ENCODE results near the gene MTA1. TPM values are rescaled to one million over a fixed set of nuclear protein-coding genes. Genes with fewer than 3 reads are reported as not detected.

MTA1 gene
- total RNA-seq, 1 experiment from 2014 or later, result 47.9 TPM

GRCh38 chr14:105460616-105461015 lies 41.0 kb downstream of the MTA1 start:
- no peak for DNase-seq (ENCODE audit: low read depth)

DNA sequence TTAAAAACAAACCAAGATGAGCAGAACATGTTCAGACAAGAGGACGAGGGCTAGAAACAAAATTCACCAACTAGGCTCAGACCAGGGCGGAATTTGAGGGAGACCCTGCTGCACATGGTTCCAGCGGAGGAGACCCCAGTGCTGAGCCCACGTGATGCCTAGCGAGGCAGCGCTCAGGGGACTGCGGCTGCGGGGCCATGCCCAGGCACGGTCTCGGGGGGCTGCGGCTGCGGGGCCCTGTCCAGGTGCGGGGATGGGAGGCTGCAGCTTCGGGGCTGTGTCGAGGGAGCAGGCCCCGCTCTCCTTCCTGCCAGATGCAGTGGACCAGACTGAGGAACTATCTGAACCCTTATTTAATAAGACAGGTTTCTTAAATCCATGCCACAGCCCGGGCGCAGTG lies 42.3 kb downstream of the MTA1 start:
- no peak for DNase-seq (ENCODE audit: low read depth)

- DNase-seq (ENCODE audit: low read depth), result no peak
These were observed 44.9 kb downstream of the MTA1 start for GRCh38 chr14:105464501-105464900.

- DNase-seq (ENCODE audit: low read depth), result peak; percentile 43
These were observed 45.8 kb downstream of the MTA1 start for GRCh38 chr14:105465209-105466031.

- no peak for DNase-seq (ENCODE audit: low read depth)
These were observed 47.1 kb downstream of the MTA1 start for GRCh38 chr14:105466531-105467248.

GRCh38 chr14:105467249-105467941 lies 47.8 kb downstream of the MTA1 start:
- DNase-seq (ENCODE audit: low read depth), result no peak

- DNase-seq (ENCODE audit: low read depth), result no peak
These were observed 48.4 kb downstream of the MTA1 start for GRCh38 chr14:105467942-105468471.

GRCh38 chr14:105468621-105469241 lies 49.1 kb downstream of the MTA1 start:
- no peak for DNase-seq (ENCODE audit: low read depth)

DNA sequence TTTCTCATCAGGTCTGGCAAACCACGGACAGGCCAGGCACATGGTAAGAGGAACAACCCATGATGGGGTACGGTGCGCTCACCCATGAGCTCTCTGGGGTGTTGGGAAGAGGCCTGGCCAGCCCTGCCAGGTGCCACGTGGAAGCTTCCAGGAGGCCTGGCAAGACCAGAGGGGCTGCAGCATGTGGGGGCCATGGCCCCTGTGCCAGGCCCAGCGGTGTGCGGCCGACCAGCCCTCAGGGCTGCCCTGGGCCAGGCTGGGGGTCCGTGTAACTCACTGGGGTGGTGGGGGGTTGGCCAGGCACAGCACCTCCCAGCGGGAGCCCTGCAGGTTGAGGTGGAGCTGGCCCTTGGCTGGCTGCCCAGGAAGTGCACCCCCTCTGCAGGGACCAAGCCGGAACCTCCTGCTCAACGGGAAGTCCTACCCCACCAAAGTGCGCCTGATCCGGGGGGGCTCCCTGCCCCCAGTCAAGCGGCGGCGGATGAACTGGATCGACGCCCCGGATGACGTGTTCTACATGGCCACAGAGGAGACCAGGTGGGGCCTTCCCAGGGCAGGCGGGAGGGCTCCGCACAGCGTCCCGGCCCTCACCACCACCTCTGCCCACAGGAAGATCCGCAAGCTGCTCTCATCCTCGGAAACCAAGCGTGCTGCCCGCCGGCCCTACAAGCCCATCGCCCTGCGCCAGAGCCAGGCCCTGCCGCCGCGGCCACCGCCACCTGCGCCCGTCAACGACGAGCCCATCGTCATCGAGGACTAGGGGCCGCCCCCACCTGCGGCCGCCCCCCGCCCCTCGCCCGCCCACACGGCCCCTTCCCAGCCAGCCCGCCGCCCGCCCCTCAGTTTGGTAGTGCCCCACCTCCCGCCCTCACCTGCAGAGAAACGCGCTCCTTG lies 50.1 kb downstream of the MTA1 start:
- DNase-seq (ENCODE audit: low read depth), result no peak

DNA sequence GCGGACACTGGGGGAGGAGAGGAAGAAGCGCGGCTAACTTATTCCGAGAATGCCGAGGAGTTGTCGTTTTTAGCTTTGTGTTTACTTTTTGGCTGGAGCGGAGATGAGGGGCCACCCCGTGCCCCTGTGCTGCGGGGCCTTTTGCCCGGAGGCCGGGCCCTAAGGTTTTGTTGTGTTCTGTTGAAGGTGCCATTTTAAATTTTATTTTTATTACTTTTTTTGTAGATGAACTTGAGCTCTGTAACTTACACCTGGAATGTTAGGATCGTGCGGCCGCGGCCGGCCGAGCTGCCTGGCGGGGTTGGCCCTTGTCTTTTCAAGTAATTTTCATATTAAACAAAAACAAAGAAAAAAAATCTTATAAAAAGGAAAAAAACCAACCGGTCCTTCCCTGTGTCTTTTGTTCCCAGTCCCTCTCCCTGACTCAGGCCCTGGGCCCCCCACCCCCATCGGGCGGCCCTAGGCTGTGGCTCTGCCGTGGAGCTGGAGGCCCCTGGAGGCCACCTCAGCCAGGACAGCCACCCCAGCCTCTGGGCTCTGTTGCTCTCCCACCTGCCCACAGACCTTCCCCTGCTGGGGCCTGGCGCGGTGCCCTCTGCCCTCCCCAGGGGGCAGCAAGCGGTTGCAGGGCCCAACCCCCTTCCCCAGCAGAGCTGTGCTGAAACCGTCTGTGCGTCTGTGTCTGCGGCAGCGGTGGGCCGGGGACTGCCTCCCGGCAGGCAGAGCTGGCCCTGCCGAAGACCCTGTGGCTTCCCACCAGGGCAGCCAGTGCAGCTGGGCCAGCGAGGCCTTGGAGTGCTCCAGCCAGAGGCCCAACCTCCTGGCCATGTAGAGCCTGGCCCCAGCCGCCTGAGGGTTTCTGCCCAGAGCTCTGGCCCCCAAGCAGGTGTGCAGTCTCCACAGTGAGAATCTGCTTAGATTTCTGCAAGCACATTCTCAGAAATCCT lies 51.0 kb downstream of the MTA1 start:
- DNase-seq (ENCODE audit: low read depth), result no peak

DNA sequence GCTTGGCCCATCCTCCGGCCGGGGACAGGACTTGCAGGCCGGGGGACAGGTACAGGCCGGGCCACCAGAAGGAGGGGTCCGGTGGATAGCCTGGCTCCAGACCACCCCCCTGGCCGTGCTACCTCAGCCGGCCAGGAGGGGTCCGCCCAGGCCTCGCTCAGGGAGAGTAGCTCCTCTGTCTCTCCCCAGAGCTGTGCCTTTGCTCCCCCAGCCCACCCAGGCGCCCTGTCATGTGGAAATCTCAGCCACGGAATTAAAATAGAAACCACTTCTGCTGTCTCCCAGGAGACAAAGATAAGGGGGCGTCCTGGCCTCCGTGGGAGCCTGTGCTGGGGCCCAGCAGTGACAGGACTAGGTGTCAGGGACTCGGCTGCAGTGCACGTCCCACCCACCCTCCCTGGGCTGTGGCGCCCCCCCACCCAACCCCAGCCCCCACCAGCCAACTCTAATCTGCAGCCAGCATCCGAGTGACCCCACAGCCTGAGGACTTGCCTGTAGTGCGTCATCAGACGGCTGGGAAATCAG lies 51.7 kb downstream of the MTA1 start:
- DNase-seq (ENCODE audit: low read depth), result no peak

GRCh38 chr14:105471823-105472485 lies 52.3 kb downstream of the MTA1 start:
- no peak for DNase-seq (ENCODE audit: low read depth)

DNA sequence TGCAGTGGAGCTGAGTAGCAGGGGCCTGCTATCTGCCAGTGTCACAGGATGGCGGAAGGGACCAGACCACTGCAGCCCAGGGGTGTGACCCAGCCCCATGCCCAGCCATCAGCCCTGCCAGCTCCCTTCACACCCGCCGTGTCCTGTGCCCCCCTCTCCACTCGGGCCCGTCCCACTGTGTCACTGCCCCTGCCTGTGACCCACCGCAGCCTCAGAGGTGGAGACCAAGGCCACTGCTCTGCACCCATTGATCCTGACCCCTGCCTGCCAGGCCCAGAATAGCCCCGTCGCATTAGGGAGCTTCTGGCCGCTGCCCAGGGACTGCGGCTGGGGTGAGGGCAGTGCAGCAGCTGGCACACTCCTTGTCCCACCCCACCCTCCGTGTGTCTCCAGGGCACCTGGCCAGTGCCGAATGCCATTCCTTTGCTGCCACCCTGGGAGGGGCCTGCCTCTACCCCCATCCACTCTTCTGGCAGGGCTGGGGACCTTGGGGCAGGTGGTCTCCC lies 52.9 kb downstream of the MTA1 start:
- DNase-seq (ENCODE audit: low read depth), result peak; percentile 8

DNA sequence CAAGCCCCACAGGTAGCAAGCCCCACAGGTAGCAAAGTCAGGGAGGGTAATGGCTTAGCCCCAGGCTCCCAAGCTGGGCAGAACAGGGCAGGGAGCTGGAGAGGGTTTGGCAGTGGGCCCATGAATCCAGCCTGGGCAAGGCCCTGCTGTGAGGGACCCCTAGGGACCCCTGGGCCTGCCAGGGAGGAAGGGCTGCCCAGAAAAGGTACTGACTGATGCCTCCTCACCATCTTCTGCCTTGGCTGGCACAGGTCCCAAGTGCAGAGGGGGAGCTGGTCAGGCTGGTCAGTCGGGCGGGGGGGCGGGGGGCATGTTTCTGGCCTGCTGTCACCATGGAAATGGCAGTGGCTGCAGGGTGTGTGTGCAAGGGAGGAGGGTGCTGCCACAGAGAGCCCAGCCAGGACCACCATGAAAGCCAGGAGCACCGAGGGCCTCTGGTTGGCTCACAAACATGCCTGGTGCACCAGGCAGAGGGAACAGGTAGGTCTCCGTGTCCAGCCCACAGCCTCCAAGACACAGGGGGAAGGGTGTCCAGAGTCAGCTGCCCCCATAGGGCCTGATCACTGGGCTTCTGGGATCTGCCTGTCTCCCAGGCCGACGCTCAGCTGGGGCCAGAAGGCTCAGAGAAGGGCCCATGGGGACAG lies 53.5 kb downstream of the MTA1 start:
- no peak for DNase-seq (ENCODE audit: low read depth)

- DNase-seq (ENCODE audit: low read depth), result peak; percentile 81
These were observed 54.3 kb downstream of the MTA1 start for GRCh38 chr14:105473677-105474482.

DNA sequence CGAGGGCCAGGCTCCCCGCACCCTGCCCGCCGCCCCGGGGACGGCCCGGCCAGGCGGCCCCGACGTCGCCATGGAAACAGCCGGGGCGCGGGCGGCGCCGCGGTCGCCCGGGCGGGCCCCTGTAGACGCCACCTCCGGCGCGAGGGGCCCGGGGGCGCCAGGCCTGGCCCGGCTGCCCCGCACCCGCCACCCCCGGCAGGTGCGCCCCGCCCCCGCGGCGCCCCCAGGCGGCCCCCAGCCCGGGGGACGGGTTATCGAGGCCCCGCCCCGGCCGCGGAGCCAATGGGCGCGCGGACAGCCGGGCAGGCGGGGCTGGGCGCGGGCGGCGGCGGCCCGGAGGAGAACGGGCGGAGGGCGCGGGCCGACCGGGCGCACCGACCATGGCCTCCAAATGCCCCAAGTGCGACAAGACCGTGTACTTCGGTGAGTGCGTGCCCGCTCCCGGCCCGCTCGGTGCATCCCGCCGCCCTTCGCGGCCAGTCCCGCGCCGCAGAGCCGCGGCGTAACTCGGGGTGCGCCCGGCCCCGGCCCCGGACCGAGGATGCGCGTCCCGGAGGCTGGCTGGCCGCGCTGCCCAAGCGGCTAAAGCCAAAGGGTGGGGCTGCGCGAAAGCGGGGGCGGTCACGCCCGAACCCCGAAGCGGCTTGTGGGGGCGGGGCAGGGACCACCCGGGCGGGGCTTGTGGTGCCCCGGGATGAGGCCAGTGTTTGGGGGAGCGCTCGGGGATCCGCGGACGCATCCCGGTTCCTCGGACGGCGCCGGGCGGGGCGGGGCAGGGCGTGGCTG lies 55.0 kb downstream of the MTA1 start, which contains the start of gene CRIP2:
CRIP2 (plus strand) TSS at position 339 of the 786 bp plus-strand sequence; CDS start at position 381, 42 bp downstream.
- DNase-seq (ENCODE audit: low read depth), result peak; percentile 35

All from LHCN-M2 (cell line).